LNCAP (cell line): Measurements from ENCODE around the gene FASTKD3.

Source experiments
- CTCF ChIP-seq: fragments of 450-650 bp; IDR thresholded peaks from 2 replicates; pipeline ENCODE4 v1.5.1; 2017; ENCODE audit warnings: mild to moderate bottlenecking

FASTKD3 gene

GRCh38 chr5:7876867-7877266 is 8.0 kb upstream of the FASTKD3 start:
- TF ChIP-seq CTCF = no peak

GRCh38 chr5:7875151-7875550 is 6.3 kb upstream of the FASTKD3 start:
- TF ChIP-seq CTCF = no peak

GRCh38 chr5:7874639-7875038 is 5.8 kb upstream of the FASTKD3 start:
- TF ChIP-seq CTCF = no peak

GRCh38 chr5:7873216-7873615 is 4.4 kb upstream of the FASTKD3 start:
- TF ChIP-seq CTCF = no peak

- no peak for TF ChIP-seq CTCF
These were observed 3.8 kb upstream of the FASTKD3 start for GRCh38 chr5:7872517-7873130.

GRCh38 chr5:7871653-7872052 is 2.8 kb upstream of the FASTKD3 start:
- no peak for TF ChIP-seq CTCF

GRCh38 chr5:7869474-7870136 is 774 bp upstream of the FASTKD3 start:
- no peak for TF ChIP-seq CTCF

GRCh38 chr5:7868427-7868772 is 431 bp downstream of the FASTKD3 start:
- no peak for TF ChIP-seq CTCF
